Tongue (tissue), 2 donors: Measurements from ENCODE around the gene ZNF148. TPM values are rescaled to one million over a fixed set of nuclear protein-coding genes. Genes with fewer than 3 reads are reported as not detected.

ENCODE experiments used
- DNase-seq: peaks from one replicate; pipeline ENCODE4 v3.0.0-alpha.2; 2015
- total RNA-seq: library from RNA; depleted of rRNA; stranded (reverse); fragments of >200 nt; gene quantifications from one replicate; pipeline ENCODE4 v1.2.3, GENCODE V29; 2014

Gene ZNF148
- total RNA-seq, 1 donor from 2014 or later: 36.2 TPM

DNA sequence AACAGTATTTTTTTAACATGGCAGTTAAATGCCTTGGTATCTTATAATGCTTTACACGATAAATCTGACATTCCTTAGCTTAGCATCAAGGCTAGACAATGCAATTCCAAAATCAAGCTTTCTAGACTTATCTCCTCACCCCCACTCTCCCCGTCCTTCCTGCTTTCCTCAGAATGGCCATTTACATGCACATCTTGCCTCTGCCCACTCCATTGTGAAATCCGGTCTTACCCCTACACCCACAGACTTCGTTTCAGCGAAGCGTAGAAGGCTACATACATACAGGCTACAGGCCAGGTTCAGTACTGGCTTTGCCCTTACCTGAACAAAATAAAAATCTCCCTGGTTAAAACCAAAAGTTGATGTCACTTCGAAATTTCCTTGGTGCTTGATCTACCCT lies 104.0 kb downstream of the ZNF148 start:
- DNase-seq: no peak

DNA sequence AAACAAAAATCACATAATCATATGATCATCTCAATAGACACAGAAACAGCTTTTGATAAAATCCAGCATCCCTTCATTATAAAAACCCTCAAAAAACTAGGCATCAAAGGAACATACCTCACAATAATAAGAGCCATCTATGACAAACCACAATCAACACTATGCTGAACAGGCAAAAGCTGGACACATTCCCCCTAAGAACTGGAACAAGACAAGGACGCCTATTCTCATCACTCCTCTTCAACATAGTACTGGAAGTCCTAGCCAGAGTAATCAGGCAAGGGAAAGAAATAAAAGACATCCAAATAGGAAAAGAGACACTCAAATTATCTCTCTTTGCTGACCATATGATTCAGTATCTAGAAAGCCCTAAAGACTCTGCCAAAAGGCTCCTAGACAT lies 107.7 kb downstream of the ZNF148 start:
- DNase-seq: no peak

DNA sequence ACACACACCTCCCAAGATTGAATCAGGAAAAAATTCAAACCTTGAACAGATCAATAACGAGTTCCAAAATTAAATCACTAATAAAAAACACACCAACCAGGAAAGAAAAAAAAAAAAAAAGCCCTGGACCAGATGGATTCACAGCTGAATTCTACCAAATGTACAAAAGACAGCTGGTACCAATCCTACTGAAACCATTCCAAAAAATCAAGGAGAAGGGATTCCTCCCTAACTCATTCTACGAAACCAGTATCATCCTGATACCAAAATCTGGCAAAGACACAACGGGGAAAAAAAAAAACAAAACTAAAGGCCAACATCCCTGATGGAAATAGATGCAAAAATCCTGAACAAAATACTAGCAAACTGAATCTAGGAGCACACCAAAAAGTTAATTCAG lies 108.2 kb downstream of the ZNF148 start:
- DNase-seq: peak; percentile 14

DNA sequence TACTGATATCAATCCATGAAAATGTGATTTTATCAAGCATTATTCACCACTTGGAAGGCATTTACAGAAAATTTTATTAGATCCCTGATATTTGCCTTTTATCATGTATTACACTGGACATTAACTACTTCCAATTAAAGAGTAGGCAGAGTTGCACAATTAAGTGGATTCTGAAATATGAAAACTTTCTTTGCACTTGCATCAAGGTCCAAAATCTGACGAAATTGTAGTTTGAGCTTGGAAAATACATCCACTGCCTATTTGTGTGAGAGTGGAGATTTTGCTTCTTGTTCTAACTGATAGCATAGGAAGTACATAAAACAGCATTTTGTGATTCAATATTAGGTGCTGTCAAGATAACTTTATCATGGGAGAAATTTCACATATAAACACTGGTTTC lies 113.0 kb downstream of the ZNF148 start:
- DNase-seq: no peak

DNA sequence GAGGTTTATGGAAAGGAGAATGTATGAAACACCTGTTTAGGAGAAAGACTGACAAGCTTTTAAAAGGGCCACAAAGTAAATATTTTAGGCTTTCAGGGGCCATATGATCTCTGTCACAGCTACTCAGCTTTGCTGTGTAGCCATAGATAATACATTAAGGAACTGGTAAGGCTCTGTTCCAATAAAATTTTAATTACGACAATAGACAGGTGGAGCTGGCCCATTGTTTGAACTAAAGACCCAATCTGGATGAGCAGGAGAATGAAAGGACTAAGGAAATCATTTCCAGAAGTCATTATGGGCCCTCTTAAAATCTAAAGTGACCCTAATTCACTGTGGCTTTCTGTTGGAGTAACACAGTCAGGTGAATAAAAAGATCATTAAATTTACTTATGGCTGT lies 114.1 kb downstream of the ZNF148 start:
- DNase-seq: no peak

DNA sequence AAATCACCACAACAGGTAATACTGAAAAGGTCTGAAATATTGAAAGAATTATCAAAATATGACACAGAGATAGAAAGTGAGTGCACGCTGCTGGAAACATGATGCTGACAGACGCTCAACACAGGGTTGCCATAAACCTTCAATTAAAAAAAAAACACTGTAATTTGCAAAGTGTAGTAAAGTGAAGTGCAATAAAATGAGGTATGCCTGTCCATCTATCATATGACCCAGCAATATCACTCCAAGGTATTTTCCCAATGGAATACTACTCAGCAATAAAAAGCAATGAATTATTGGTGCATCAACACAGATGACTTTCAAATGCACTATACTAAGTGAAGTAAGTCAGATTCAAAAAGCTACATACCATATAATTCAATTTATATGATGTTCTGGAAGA lies 115.0 kb downstream of the ZNF148 start:
- no peak for DNase-seq

DNA sequence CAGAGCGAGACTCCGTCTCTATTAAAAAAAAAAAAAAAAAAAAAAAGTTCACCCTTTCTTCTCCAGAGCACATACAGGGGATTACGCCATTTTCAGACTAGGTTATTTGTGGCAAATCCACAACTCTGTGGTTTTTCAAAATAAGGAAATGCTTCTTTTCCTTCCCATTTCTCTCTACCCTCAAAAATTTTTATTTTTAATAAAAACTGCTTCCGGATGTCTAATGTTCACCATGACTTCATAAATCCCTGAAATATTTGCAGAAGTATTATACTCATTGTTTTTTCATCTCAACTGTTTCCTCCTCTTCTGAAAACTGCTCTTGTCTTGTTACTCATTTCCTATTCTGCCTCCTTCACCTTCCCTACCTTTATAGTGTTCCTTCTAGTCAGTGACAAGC lies 117.6 kb downstream of the ZNF148 start:
- no peak for DNase-seq

DNA sequence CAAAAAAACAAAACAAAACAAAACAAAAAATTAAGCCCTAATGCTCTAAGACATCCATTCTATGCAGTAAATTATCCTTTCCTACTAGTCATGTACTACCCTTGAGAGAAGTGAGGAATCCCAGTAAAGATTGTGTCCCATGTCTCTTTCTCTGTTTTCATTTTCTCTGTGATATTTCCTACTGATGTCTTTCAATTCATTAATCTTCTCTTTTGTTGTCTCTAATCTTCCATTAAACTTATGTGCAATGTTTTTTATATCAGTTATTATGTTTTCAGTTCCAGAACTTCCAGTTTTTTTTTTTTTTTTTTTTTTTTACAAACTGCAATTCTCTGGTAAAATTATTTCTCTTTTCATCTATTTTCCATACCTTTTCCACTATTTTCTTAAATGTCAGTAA lies 118.5 kb downstream of the ZNF148 start:
- DNase-seq: no peak

DNA sequence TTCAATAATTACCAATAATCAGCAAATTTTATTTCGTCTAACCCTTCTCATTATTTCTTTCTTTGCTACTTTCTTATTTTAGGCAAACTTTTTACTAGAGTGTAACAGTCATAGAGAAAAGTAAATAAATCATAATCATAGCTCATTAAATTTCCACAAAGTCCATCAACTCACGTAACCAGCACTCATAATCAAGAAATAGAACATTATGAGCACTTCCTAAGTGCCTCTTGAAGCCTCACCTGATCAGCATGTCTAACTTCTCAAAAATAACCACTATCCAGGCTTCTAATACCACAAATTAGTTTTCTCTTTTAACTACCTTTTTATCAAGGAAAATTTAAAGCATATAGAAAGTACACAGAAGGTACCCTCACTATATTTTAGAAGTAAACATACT lies 124.2 kb downstream of the ZNF148 start:
- DNase-seq: no peak

DNA sequence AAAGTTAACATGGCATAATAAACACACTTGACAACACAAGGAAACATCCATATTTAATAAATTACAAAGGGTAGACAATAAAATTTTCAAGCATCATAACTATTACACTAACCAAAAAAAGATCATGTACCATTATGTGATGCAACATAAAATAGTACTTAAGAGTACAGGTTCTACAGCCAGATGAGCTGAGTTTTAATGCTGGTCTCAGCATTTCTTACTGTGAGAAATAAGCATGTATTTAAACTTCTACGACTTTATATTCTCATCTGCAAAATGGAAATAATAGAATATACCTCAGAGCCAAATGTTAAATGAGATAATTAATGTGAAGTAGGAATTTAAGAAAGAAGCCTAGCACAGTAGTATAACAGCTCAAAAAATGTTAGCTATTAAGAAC lies 128.9 kb downstream of the ZNF148 start:
- DNase-seq: no peak

DNA sequence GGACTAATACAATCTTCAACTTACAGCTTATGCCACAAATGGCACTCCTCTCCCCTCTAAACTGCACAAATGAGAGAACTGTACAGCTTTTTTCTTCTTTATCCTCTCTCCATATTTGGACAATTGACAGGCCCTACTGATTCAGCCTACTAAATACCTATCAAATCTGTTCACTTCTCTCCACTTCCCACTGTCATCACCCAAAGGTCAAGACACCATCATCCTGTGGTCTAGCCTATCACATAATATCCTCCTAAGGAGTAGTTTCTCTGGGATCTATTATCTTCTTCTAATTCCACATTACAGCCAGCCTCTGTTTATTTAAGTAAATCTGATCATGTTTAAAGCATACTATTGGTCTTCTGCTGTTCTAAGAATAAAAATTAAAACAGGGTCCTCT lies 129.6 kb downstream of the ZNF148 start:
- DNase-seq: no peak

DNA sequence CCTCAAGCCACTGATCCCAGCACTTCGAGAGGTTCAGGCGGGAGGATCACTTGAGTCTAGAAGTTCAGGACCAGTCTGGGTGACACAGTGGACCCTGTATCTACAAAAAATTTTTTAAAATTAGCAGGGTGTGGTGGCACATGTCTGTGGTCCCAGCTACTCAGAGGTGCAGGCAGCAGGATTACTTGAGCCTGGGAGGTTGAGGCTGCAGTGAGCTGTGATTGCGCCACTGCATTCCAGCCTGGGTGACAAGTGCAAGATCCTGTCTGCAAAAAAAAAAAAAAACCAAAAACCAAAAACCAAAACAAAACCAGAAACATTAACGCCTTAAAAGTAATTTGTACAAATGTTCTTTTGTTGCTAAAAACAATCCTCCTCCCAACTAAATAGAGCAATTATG lies 134.6 kb downstream of the ZNF148 start:
- no peak for DNase-seq

DNA sequence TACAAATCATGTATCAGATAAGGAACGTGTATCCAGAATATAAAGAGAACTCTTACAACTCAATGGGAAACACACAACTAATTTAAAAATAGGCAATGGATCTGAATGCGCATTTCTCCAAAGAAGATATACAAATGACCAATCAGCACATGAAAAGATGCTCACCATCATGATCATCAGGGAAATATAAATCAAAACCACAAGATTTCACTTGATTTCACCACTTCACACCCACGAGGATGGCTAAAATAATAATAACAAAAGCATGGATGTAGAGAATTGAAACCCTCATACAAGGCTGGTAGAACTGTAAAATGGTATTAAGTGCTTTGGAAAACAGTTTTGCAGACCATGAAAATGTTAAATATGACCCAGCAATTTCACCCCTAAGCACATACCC lies 135.9 kb downstream of the ZNF148 start:
- no peak for DNase-seq

DNA sequence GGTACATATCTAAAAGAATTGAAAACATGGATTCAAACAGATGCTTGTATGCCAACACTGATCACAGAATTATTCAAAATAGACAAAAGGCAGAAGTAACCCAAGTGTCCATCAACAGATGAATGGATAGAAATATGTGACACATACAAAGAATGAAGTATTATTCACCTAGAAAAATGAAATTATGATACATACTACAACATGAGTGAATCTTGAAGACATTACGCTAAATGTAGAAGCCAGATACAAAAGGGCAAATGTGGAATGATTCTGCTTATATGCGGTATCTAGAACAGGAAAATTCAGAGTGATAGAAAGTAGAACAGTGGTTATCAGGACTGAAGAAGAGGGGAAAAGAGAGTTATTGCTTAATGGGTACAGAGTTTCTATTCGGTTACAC lies 136.4 kb downstream of the ZNF148 start:
- no peak for DNase-seq

DNA sequence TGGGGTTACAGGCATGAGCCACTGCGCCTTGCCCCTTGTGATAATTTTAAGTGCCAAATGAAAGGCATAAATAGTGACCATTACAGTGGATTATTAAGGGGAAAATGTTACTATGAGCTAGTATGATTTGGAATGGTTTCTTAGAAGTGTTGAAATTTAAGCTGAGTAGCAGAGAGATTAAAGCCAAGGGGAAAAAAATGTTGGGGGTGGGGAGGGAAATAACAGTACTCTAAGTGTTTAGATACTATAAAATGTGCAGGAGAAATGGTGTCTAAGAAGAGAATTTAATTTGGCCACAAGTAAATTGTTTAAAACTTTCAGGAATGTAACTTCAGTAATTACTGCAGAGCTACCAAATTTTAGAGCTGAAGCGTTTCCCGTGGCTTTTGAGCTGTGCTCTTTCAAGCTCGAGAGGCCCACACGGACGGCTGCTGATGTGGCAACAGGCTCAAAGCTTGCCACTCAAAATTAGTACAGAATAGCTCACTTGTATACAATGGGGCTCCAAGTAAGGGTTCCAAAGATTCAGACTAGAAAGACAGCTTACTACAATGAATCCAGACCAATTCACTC lies 138.7 kb downstream of the ZNF148 start:
- no peak for DNase-seq

DNA sequence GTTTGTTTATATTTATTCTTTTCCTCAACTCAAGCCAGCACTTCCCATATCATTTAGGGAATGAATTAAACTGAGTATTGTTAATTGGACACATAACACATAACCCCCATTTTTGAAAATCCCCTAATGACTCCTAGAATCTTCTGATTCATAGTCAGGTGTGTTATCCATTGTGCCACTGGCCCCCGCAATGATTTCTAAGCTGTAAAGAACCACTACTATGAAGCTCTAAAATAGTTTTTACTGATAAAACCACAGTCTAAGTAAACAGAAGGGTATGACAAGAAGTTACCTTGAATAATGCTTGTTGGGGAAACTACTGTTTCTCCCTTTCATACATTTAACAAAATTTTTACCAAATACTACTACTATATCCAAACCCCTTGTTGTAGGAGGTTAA lies 140.3 kb downstream of the ZNF148 start:
- no peak for DNase-seq

DNA sequence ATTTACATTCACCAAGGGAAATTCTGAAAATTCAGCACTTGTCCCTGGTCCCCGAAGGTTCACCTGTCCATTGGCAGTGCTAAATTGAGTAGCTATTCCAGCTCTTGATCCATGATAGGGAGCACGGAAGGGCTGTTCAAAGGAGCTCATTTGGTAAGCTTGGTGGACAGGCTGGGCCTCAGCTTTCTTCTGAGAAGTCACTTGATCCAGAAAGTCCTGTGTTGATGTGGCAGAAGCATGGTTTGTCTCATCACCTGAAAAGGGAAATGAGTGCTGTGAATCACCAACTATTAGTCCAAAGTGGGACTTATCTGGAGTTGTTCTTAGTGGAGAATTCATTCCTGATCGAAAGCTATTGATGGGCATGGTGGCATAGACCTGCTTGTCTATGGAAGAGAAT lies 142.7 kb downstream of the ZNF148 start:
- no peak for DNase-seq

DNA sequence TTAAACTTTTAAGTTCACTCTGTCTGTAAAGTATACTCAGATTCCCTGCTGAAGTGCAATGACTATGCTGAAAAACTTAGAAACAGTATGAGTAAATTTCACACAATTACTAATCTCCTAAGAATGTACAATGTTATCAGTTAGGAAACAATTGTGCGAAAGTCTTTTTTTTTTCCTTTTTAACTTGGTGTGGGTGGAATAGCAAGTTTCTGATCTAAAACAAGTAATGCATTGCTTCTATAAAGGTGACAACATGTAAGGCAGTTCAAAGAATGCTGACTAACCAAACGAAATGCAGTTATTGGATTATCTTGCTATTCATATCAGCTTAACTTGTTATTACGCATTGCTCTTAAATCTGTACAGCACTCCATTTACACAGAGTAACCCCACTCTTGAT lies 143.2 kb downstream of the ZNF148 start:
- DNase-seq: no peak

DNA sequence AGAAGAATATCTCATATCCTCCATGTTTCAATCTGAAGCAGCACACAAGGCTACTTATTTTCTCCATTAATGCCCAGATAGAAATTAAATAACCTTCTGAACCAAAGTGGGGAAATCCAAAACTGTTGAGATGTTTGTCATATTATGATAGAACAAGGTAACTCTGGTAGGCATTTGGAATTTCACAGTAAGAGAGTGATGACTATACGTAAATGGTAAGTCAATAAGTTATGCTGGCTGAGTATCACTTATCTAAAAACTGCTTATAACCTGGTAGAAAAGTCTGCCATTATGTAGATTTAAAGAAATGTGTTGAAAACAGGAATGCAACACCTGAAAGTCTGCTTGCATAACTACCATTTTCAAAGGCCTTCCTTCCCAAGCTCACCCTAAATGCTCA lies 145.4 kb downstream of the ZNF148 start:
- no peak for DNase-seq

DNA sequence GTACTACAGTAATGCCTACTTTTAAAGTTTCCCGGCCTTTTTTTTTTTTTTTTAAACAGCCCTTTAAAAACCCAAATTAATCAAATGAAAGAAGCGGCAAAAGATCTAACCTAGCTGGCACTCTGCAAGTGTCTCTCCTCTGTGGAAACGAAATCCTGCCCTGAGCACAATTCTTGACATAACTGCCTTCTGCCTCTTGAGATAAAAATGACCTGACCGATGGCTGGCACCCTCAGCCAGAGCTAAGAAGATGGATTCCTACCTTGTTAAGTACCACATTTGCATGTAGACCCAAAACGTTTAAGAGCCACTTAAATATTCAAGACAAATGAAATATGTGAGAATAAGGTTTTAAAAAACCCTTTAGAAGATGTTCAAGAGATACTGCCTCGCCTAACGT lies 146.0 kb downstream of the ZNF148 start:
- DNase-seq: no peak

DNA sequence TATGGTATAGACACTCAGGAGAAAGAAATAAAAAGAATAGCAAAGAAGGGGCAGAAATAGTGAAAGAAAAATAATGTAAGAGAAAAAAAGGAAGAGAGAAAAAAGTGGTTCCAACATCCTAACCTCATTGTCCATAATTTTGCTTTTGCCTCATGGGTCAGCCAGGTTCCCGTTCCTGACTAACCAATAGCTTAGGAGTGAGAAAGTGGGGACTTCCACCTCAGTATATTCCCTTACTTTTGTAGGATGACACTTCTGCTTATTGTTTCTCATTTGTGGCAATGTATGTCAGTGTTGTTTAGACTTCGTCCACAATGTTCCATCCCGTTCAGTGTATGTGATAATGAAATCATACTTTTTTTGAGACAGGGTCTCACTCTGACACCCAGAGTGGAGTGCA lies 153.3 kb downstream of the ZNF148 start:
- no peak for DNase-seq

DNA sequence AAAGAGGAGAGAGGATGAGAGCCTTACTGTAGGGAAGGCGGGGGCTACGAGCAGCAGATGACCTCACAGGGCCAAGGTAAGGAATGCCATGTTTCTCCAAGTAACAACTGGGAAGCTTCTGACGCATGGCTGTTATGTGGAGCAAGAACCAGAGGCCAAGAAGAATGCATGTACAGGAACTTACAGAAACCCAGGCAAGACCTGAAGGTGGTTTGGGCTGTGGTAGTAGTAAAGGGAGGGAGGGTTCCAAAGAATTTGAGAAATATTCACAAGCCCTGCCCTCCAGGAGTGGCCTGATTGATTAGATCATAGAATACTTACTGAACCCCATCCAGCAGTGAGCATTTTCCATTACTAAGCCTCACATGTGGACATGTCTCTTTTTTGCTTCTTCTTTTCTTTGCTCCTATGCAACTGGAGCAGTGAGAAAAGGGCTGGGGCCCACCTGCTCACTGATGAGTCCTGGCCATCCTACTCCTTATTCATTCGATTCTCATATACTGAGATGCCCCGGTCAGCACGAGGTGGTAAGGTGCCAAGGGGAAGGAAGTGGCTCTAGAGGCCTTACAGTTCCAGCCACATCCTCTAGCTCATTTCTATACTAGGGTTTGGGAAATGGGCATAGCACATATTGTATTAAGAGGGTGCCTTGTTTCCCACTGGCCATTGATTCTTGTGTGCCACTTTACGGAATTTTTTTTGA lies 154.2 kb downstream of the ZNF148 start:
- DNase-seq: no peak

DNA sequence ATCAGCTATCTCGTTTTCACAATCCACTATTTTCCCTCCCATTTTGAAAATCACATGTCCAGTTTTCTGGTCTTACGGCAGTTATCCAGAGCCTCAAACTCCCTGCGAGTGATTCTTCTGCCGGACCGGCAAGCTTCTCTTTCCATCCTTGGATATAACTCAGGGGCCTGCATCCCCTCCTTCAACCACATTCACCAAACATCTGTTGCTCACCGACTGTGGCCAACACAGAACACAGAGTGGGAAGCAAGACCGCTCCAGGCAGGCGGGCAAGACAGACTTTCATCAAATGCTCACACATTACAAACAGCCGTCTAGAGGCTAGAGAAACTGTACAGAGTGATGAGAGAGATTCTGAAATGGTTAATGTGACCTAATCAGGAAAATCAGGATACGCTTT lies 154.9 kb downstream of the ZNF148 start:
- no peak for DNase-seq

DNA sequence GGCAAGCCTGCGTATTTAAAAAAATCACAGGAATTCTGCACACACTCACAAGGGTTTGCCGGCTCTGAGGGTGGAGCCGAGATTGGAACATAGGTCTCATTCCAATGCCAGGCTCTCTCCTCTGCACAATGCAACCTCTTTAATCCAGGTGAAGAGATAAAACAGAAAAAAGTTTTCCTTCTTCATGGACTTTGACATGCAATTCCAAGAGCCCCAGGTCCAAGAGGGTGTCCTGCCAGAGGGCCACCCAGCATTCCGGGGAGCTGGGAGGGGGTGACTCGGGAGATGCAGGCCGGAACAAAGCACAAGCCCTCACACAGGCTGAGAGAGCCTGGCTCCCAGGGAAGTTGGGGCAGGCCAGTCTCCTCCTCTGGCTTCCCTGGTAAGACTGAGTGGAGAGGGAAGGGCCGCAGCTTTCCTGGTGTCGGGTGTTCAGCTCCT lies 155.8 kb downstream of the ZNF148 start:
- DNase-seq: no peak

DNA sequence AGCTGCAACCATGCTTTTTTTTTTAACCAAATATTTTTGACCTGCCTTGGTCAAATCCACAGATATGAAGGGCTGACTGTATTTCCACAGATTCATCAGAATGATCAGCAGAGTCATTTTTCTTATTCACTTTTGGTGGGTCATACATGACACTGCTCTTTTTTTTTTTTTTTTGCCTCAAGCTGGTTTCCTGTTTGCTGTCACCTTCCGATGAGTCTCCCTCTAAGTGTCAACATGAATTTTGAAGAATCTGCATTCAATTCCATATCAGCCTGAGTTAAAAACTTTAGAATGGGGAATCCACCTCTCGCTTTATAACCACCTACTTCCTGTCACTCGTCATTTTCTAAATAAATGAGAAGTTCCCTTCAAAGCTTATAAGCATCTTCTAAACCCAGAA lies 160.4 kb downstream of the ZNF148 start:
- DNase-seq: no peak
